A673 (cell line): ENCODE results near the gene PCDHB3. TPM values are rescaled to one million over a fixed set of nuclear protein-coding genes. Genes with fewer than 3 reads are reported as not detected.
A peak's percentile ranks its signal among the peaks of the same experiment; 100 is the strongest.

Experiments used
- BruUV-seq: library from RNA; stranded (reverse); fragments of 400-500 nt; replicated peaks from 2 replicates; lab custom pipeline; 2021; lab: Mats Ljungman, UMichigan
- CTCF ChIA-PET: fragments of 300-600 bp; sonication (Branson Sonifier 250); formaldehyde crosslinking; loops from one replicate; lab custom pipeline; 2022; ENCODE audit warnings: antibody characterized with exemption; lab: Charles Lee
- POLR2A ChIA-PET: fragments of 300-600 bp; sonication (Branson Sonifier 250); formaldehyde crosslinking; loops from one replicate; lab custom pipeline; 2022; ENCODE audit warnings: antibody characterized with exemption; ENCODE audit not compliant: low non-redundant PET; lab: Charles Lee
- DNase-seq: peaks from one replicate; pipeline ENCODE4 v3.0.0-alpha.2; 2015; ENCODE audit warnings: low spot score
- H3K27ac ChIP-seq: fragments of 200-600 bp; sonication (generic); 2 replicates; pipeline ENCODE4 v1.5.1; 2016; ENCODE audit warnings: mixed run types, low read depth, mild to moderate bottlenecking, mixed read lengths, antibody characterized with exemption, low read length; ENCODE audit not compliant: poor library complexity, severe bottlenecking
- H3K27me3 ChIP-seq: fragments of 200-600 bp; sonication (generic); replicated peaks from 2 replicates; pipeline ENCODE4 v1.6.1; 2017; ENCODE audit warnings: mixed run types, low read depth, mild to moderate bottlenecking, mixed read lengths, antibody characterized with exemption, low read length; ENCODE audit not compliant: insufficient read depth, poor library complexity
- H3K36me3 ChIP-seq: fragments of 200-600 bp; sonication (generic); 2 replicates; pipeline ENCODE4 v1.6.1; 2016; ENCODE audit warnings: mixed run types, mild to moderate bottlenecking, mixed read lengths, antibody characterized with exemption, low read length; ENCODE audit not compliant: insufficient read depth, poor library complexity, severe bottlenecking
- H3K4me1 ChIP-seq: fragments of 200-600 bp; sonication (generic); 2 replicates; pipeline ENCODE4 v1.6.1; 2017; ENCODE audit warnings: mixed run types, mild to moderate bottlenecking, mixed read lengths, antibody characterized with exemption, low read length; ENCODE audit not compliant: insufficient read depth, poor library complexity, severe bottlenecking
- H3K4me3 ChIP-seq: fragments of 200-600 bp; sonication (generic); 2 replicates; pipeline ENCODE4 v1.5.1; 2016; ENCODE audit warnings: low read depth, mixed run types, mild to moderate bottlenecking, mixed read lengths, low read length; ENCODE audit not compliant: poor library complexity, severe bottlenecking
- H3K9me3 ChIP-seq: fragments of 200-600 bp; sonication (generic); 2 replicates; pipeline ENCODE4 v1.6.1; 2016; ENCODE audit warnings: mixed run types, low read depth, mild to moderate bottlenecking, mixed read lengths, antibody characterized with exemption, low read length; ENCODE audit not compliant: poor library complexity, severe bottlenecking
- EZH2 ChIP-seq: fragments of 200-600 bp; sonication (generic); IDR thresholded peaks from 2 replicates; pipeline ENCODE4 v1.6.1; 2017; ENCODE audit warnings: borderline replicate concordance, low read depth, mild to moderate bottlenecking, mixed read lengths, antibody characterized with exemption, low read length; ENCODE audit not compliant: poor library complexity, severe bottlenecking
- intact Hi-C: fragments of 100-400 bp; cut with micrococcal nuclease; formaldehyde crosslinking; loops from one replicate; pipeline ENCODE4 v1.10.0; 2022; ENCODE audit not compliant: unreplicated experiment
- total RNA-seq: library from RNA; stranded (reverse); gene quantifications from 2 replicates; pipeline ENCODE4 v1.2.3, GENCODE V29; 2021
- TF ChIP-seq, protein P1 (sequence below): fragments of 300-800, 200-600 bp; sonication (generic); conservative IDR thresholded peaks from 2 replicates; pipeline ENCODE4 v1.5.1; 2017; ENCODE audit warnings: low read depth, mild to moderate bottlenecking, antibody characterized with exemption, low read length, moderate library complexity, mixed read lengths

PCDHB3 gene
- total RNA-seq, 1 experiment from 2014 or later: 2.6 TPM

DNA sequence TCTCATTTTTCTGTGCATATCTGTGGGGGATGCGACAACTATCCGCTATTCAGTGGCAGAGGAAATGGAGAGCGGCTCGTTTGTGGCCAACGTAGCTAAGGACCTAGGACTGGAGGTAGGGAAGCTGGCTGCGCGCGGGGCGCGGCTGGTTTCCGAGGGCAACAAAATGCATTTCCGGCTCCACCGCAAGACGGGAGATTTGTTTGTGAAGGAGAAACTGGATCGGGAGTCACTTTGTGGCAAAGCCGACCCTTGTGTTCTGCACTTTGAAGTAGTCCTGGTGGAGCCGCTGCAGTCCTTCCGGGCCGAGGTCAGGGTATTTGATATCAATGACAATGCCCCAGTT, 48.8 kb upstream of the PCDHB3 start:
- Histone ChIP-seq H3K27me3 (no peaks in the 10 kb centered on the region), H3K36me3 (no peaks in the 10 kb centered on the region), H3K4me1 (no peaks in the 10 kb centered on the region), H3K4me3 (peak overlapping the region; percentile 54), H3K27ac (no peak overlapping the region), H3K9me3 (no peaks in the 10 kb centered on the region)
- intact Hi-C loops: no loop called here
- DNase-seq: peak; percentile 40
- ChIA-PET POLR2A (interaction anchor here (0.6 kb wide), 1 partner anchor 12 kb away, joined by 4 read pairs; no protein-coding TSS in a partner anchor), CTCF (interaction anchor here (0.8 to 1.5 kb wide), 2 partner anchors 182 to 224 kb away, joined by 3 to 5 read pairs; partner anchors contain the start of gene PCDHA6)
- TF ChIP-seq EZH2: no peak
- TF ChIP-seq, protein P1, sequence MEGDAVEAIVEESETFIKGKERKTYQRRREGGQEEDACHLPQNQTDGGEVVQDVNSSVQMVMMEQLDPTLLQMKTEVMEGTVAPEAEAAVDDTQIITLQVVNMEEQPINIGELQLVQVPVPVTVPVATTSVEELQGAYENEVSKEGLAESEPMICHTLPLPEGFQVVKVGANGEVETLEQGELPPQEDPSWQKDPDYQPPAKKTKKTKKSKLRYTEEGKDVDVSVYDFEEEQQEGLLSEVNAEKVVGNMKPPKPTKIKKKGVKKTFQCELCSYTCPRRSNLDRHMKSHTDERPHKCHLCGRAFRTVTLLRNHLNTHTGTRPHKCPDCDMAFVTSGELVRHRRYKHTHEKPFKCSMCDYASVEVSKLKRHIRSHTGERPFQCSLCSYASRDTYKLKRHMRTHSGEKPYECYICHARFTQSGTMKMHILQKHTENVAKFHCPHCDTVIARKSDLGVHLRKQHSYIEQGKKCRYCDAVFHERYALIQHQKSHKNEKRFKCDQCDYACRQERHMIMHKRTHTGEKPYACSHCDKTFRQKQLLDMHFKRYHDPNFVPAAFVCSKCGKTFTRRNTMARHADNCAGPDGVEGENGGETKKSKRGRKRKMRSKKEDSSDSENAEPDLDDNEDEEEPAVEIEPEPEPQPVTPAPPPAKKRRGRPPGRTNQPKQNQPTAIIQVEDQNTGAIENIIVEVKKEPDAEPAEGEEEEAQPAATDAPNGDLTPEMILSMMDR: no peak
- no TSS peak for BruUV-seq

DNA sequence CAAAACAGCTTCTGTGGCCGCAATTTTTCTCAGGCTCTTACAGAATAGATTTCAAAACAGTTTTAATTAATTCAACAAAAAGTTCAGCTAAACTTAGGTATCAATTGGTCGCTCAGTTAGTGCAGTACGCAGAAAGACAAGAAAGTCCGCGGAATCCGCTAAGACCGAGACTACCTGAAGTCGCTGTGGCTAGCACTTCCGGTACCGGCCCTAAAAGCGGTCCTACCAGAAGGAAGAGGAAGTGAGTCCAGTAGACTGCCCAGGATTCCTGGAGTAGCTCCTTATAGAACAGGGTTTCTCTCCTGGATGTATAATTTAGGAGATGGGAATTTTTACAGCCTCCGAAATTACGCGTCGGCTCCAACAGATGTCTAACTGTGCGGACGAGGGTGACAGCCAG, 22.4 kb upstream of the PCDHB3 start:
- H3K4me3 ChIP-seq: peak overlapping the region; percentile 47
- no peaks in the 10 kb centered on the region for H3K27me3 ChIP-seq
- peak; percentile 63 for DNase-seq
- intact Hi-C loops: no loop called here
- no TSS peak for BruUV-seq
- ChIA-PET POLR2A (interaction anchor here (0.5 kb wide), 1 partner anchor 641 kb away, joined by 10 read pairs; no protein-coding TSS in a partner anchor), CTCF (interaction anchor here (1.8 kb wide), 1 partner anchor 209 kb away, joined by 4 read pairs; the partner anchor contains the start of gene PCDHA11)
- no peaks in the 10 kb centered on the region for H3K4me1 ChIP-seq
- H3K36me3 ChIP-seq: no peaks in the 10 kb centered on the region
- TF ChIP-seq, protein P1: no peak
- H3K9me3 ChIP-seq: no peaks in the 10 kb centered on the region
- H3K27ac ChIP-seq: peak overlapping the region; percentile 47

DNA sequence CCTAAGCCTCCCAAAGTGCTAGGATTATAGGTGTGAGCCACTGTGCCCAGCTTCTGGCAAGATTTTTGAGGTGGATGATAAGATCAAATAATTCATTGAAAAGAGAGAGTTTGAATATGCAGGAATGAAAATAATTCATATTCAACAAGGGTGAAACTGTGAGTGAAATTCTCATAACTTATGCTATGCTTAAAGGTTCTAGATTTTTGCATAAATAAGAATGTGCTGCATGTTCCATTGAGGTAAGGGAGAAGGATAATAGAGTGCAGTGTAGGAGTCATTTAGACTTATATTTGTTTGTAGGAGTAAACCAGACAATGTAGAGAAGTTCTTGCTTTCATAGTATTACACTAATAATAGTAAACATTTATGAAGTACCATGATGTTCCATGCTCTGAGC, 18.0 kb upstream of the PCDHB3 start:
- intact Hi-C loops: no loop called here

More for the DNA sequence above, 18.0 kb upstream of the PCDHB3 start:
- H3K9me3 ChIP-seq: no peaks in the 10 kb centered on the region
- H3K4me1 ChIP-seq: peaks cover 11% of the 10 kb centered on the region
- BruUV-seq: no TSS peak
- CTCF ChIA-PET: no interaction called here
- TF ChIP-seq EZH2: no peak
- TF ChIP-seq, protein P1: no peak
- no peaks in the 10 kb centered on the region for H3K36me3 ChIP-seq
- no peak overlapping the region for H3K4me3 ChIP-seq
- DNase-seq: no peak
- no peaks in the 10 kb centered on the region for H3K27me3 ChIP-seq
- no peak overlapping the region for H3K27ac ChIP-seq
- POLR2A ChIA-PET: no interaction called here
